ENCODE results near the gene DNPH1.
A peak's percentile ranks its signal among the peaks of the same experiment; 100 is the strongest.

The DNPH1 gene

DNA sequence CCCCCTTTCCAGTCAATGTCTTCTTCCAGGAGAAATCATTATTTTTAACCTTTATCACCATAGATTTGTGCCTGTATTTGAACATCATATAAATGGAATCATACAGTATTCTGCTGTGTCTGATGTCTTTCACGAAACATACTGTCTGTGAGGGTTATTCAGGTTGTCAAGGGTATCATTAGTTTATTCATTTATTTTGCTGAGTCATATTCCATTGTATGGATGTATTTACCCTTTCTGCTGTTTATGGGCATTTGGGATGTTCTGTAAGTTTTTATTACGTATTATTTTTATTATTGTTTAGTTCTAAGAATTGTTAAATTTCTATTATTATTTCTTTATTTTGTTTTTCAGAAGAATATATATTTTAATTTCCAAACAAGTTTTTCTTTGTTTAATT lies 22.0 kb downstream of the DNPH1 start:
- DNase-seq, result no peak

DNA sequence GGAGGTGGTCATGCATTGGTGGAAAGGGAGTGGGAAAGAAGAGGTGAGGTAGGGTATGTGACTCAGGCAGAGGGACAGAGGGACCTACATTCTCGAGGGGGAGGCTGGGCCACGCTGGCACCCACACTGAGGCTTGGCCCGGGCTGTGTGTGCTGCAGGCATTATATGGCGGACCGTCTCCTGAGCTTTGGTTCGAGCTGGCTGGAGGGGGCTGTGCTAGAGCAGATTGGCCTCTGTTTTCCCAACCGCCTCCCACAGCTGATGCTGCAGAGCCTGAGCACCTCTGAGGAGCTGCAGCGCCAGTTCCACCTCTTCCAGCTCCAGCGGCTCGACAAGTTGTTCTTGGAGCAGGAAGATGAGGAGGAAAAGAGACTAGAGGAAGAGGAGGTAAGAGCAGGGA lies 23.4 kb downstream of the DNPH1 start:
- DNase-seq, result no peak

- no peak for DNase-seq
Observed at GRCh38 chr6:43204271-43205105, 24.8 kb downstream of the DNPH1 start.

GRCh38 chr6:43203718-43204095 lies 25.6 kb downstream of the DNPH1 start:
- DNase-seq, result no peak

DNA sequence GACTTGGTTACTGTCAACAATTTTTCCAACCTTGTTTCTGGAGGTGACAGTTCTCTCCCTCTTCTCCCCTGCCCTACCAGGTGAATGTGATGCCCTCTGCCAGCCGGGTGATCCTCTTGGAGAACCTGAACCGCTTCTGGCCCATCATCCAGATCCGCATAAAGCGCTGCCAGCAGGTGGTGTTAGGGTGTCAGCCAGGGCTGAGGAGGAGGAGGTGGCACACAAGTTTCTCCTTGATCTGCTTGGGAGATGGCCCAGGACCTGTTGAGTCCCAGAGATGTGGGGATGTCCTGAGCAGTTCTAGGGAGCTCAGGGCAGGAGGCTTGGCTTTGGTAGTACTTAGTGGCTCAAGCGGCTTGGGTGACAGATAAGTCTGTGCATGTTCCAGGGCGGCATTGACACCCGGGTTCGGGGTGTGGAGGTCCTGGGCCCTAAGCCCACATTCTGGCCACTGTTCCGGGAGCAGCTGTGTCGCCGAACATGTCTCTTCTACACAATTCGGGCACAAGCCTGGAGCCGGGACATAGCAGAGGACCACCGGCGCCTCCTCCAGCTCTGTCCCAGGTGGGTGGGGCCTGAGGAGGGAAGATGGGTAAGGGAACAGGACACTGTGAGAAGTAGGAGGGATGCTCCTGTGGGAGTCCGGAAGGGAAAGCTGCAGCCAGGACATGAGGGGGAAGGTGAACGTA lies 26.1 kb downstream of the DNPH1 start:
- no peak for DNase-seq

- DNase-seq, result no peak
Observed at GRCh38 chr6:43202451-43202850, 26.8 kb downstream of the DNPH1 start.

DNA sequence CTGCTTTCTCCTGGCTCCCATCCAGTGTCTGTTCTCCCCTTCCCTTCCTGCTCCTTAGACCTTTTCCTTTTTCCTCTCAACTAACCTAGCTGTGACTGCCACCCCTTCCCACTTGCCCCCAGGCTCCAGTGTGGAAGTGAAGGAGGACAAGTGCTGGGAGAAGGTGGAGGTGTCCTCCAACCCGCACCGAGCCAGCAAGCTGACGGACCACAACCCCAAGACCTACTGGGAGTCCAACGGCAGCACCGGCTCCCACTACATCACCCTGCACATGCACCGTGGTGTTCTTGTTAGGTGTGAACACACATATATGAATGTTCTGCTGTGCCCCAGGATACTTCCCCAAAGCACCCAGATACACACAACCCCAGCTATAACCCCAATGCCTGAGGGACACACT lies 28.7 kb downstream of the DNPH1 start:
- DNase-seq, result no peak

DNA sequence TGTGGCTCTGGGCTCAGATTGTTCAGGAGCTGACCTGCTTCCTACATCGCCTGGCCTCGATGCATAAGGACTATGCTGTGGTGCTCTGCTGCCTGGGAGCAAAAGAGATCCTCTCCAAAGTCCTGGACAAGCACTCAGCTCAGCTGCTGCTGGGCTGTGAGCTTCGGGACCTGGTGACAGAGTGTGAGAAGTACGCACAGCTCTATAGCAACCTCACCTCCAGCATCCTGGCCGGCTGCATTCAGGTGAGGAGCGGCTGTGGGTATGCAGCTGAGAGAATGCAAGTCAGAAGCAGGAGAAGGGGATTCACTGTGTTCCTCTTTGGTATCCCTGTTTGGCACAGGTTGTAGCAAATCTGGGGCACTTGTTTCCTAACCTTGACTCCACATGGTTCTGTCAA lies 29.4 kb downstream of the DNPH1 start:
- no peak for DNase-seq

- no peak for DNase-seq
Observed at GRCh38 chr6:43196337-43196736, 32.9 kb downstream of the DNPH1 start.

DNA sequence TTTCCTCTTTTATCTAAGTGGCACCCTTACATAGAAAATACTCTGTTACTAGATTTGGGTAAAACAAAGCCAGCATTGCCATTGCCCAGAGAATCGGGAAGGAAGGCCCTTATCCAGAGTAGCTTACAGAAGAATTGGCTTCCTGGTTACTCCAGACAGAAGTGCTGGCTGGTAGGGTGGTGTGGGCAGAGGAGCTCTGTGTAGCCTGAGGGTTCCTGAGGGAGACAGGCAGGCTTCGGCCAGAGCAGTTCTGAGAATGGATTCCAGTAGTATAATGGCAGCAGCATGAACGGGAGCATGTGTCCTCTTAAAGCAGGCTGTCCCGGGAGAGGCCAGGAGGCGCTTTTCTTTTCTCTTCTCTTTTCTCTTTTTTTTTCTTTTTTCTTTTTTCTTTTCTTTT lies 35.4 kb downstream of the DNPH1 start:
- DNase-seq, result no peak

- DNase-seq, result no peak
Observed at GRCh38 chr6:43192911-43193310, 36.4 kb downstream of the DNPH1 start.

- DNase-seq, result peak in 1 of 2 experiments; percentile 42
Observed at GRCh38 chr6:43189776-43190304, 39.4 kb downstream of the DNPH1 start.

GRCh38 chr6:43188426-43188825 lies 40.9 kb downstream of the DNPH1 start:
- DNase-seq, result no peak

GRCh38 chr6:43187821-43188220 lies 41.5 kb downstream of the DNPH1 start:
- DNase-seq, result no peak

- no peak for DNase-seq
Observed at GRCh38 chr6:43186706-43187105, 42.6 kb downstream of the DNPH1 start.

GRCh38 chr6:43186019-43186418 lies 43.3 kb downstream of the DNPH1 start:
- DNase-seq, result no peak

- peak; percentile 68 to 69 for DNase-seq
Observed at GRCh38 chr6:43185391-43185985, 43.8 kb downstream of the DNPH1 start.

DNA sequence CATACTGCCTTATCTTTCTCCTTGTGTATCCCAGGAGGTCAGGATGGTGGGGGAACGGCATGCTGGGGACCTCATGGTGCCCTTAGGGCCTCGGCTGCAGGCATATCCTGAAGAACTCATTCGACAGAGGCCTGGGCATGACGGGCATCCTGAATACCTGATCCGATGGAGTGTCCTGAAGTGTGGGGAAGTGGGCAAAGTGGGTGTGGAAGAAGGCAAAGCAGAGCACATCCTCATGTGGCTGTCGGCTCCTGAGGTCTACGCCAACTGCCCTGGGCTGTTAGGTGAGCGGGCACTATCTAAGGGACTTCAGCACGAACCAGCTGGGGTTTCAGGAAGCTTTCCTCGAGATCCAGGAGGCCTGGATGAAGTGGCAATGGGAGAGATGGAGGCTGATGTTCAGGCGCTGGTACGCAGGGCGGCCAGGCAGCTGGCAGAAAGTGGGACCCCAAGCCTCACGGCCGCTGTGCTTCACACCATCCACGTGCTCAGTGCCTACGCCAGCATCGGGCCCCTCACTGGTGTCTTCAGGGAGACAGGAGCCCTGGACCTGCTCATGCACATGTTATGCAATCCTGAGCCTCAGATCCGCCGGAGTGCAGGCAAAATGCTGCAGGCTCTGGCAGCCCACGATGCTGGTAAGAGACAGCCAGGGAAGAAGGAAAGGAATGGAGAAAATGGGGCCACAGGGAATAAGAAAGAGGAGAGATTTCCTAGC lies 44.9 kb downstream of the DNPH1 start:
- no peak for DNase-seq

- no peak for DNase-seq
Observed at GRCh38 chr6:43183441-43183840, 45.8 kb downstream of the DNPH1 start.

DNA sequence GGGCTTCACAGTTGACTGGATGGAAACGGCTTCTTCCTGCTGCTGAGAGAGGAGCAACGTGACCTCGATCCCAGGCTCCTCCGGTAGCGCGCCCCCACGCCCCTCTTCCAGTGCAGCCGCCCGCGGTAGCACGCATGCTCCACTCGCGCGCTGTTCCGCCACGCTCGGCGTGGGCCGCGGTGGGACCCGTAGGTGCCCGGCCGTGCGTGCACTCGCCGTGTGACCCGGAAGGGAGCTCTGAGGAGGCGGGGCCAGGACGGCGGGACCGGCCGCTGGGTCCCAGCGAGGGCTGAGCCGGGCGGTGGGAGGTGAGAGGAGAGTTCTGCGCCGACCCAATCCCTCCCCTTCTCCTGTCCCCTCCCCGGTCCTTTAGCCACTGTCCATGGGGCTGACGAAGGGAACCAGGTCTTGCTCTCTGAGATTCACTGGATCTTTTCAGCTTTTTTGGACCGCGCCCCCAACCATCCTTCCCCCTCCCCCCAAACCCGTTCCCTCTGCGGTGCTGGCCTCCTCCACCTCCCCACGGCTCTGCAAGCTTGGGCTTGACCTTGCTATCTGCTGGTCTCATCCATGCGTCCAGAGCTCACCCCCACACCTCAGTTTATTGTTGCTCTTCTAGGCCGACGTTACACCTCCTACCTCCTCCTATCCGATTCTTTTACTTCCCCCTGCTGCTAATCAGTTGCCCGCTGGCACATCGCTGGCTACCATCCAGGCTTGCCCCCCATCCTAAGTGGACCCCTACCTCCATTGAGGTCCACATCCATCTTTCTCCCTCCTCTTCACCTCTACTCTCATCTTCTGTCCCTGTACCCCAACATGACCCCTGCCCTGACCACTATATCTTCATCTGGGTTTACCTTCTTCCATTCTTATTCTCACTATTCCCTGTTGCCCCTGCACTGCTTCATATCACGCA lies 47.1 kb downstream of the DNPH1 start, which contains the start of gene CUL9:
Gene CUL9 (plus strand): TSS at position 255 of the 919 bp plus-strand sequence. CDS start 2,115 bp downstream, outside the sequence.
- DNase-seq, result peak; percentile 36 to 91

DNA sequence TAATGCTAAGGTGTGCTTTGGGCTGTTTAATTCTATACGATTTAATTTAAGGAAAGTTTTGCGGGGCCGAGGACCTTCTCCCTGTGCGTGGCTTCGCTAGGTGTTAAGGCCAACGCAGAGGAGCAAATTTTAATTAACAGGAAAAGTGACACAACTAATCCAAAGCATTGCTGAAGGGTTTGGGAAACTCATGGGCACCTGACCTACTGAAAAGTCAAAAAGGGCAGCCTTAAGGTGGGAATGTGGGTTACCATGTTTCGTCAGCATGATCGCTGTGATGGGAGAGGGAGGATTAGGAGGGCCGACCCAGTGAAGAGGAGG lies 47.7 kb downstream of the DNPH1 start:
- DNase-seq, result no peak

DNA sequence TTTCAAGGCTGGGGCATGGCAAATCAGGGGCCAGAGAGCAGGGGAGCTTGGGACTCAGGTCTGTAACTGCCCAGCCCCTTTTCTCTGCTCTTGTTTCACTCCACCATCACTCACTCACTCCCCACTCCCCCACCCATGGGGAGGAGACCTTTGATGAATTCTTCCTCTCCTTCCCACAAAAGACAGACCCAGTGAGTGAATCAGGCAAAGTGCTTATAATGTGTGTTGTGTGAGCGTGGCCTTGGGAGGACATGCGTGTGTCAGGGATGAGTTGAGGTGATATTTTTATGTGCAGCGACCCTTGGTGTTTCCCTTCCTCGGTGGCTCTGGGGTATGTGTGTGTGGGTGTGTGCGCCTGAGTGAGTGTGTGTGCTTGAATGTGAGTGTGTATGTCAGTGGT lies 48.3 kb downstream of the DNPH1 start:
- no peak for DNase-seq
